ENCODE results near the gene AMIGO3. TPM values are rescaled to one million over a fixed set of nuclear protein-coding genes. Genes with fewer than 3 reads are reported as not detected.

The AMIGO3 gene
- total RNA-seq, 1 experiment from 2014 or later: 0.32 TPM

DNA sequence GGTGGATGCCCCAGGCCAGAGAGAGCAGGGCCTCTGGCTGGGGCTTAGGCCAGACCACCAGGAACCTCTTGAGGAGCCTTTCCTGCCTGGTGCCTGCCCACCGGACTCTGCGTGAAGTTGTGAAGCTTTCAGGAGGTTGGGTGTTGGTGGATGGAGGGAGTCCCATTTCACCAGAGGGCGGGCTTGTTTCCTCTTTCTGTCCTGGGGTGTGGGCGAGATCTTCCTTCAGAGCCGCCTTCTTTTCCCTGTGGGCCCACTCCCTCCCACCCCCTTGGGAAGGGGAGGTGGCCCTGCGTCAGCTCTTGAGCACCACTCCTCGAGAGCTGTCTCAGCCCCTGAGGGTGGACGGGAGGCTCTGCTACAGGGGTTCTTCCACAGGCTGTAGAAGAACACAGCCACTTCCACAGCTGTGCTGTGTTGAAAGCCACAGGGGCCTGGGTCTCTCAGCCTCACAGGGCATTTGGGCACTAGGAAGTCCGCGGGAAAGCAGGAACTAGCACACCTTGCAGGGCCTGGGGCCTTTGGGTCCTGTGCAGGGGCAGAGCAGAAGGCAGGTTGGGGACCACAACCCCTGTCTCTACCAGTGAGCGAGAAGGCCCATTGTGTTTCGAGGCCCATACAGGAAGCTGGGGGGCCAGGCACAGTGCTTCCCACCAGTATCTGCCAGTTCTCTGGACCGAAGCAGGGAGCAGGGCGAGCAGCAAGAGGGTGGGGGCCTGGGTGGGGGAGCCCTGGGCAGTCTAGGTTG, 2.1 kb downstream of the AMIGO3 start:
- POLR2A ChIA-PET: no interaction called here
- no peak overlapping the region for H3K9ac ChIP-seq (ENCODE audit: low read length)
- intact Hi-C loops (cut with micrococcal nuclease): no loop called here

More for the DNA sequence above, 2.1 kb downstream of the AMIGO3 start:
- no peaks in the 10 kb centered on the region for H3K9me3 ChIP-seq (ENCODE audit: control insufficient read depth in 1 of 2, insufficient read depth in 1 of 2, low read depth in 1 of 2, low read length in 2 of 2)
- no peaks in the 10 kb centered on the region for H3K27me3 ChIP-seq (ENCODE audit: insufficient read depth, low read length)
- TF ChIP-seq, protein P1, sequence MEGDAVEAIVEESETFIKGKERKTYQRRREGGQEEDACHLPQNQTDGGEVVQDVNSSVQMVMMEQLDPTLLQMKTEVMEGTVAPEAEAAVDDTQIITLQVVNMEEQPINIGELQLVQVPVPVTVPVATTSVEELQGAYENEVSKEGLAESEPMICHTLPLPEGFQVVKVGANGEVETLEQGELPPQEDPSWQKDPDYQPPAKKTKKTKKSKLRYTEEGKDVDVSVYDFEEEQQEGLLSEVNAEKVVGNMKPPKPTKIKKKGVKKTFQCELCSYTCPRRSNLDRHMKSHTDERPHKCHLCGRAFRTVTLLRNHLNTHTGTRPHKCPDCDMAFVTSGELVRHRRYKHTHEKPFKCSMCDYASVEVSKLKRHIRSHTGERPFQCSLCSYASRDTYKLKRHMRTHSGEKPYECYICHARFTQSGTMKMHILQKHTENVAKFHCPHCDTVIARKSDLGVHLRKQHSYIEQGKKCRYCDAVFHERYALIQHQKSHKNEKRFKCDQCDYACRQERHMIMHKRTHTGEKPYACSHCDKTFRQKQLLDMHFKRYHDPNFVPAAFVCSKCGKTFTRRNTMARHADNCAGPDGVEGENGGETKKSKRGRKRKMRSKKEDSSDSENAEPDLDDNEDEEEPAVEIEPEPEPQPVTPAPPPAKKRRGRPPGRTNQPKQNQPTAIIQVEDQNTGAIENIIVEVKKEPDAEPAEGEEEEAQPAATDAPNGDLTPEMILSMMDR (IDR thresholded peaks at IDR 0.05 in 2 of 3, conservative IDR thresholded peaks at IDR 0.05 in 1 of 3; ENCODE audit: borderline replicate concordance in 1 of 3, insufficient read depth in 1 of 3, low read depth in 2 of 3, low read length in 2 of 3): no peak
- TF ChIP-seq TCF7L2 (IDR thresholded peaks at IDR 0.05; ENCODE audit: borderline replicate concordance, extremely low read depth, insufficient read depth, insufficient read length): no peak
- no peak for TF ChIP-seq CBX3 (IDR thresholded peaks at IDR 0.05; ENCODE audit: low read depth)
- TF ChIP-seq SIN3A (IDR thresholded peaks at IDR 0.05; ENCODE audit: low read depth): no peak
- no peak for TF ChIP-seq SP1 (IDR thresholded peaks at IDR 0.05; ENCODE audit: low read depth)
- TF ChIP-seq CEBPB (IDR thresholded peaks at IDR 0.05; ENCODE audit: low read depth): no peak
- no peak for TF ChIP-seq EZH2 (IDR thresholded peaks at IDR 0.05)
- no TSS peak for BruUV-seq (replicated peaks)
- H3K36me3 ChIP-seq (ENCODE audit: control insufficient read depth in 1 of 2, insufficient read depth in 2 of 2, low read length in 2 of 2): peaks cover 3 to 19% of the 10 kb centered on the region in 2 experiments; a peak in 2 of 4 replicates
- H3K4me2 ChIP-seq (ENCODE audit: low read length): no peak overlapping the region
- H4K20me1 ChIP-seq (ENCODE audit: insufficient read depth): no peaks in the 10 kb centered on the region
- no peak overlapping the region for H3K4me3 ChIP-seq (replicated peaks in 1 of 2; ENCODE audit: low read depth in 1 of 2, low read length in 2 of 2)
- CTCF ChIA-PET: no interaction called here
- peaks cover 5% of the 10 kb centered on the region for H3K79me2 ChIP-seq (ENCODE audit: insufficient read depth, low read length)
- H2AFZ ChIP-seq (ENCODE audit: low read depth, low read length, poor library complexity, severe bottlenecking): no peak overlapping the region
- ATAC-seq: no peak
- peaks cover 0 to 16% of the 10 kb centered on the region in 2 experiments; a peak in 2 of 4 replicates for H3K4me1 ChIP-seq (ENCODE audit: control insufficient read depth in 1 of 2, insufficient read depth in 2 of 2, low read length in 2 of 2)
- DNase-seq (ENCODE audit: low read depth, low spot score): no peak
- no peaks in the 10 kb centered on the region for H3K9me2 ChIP-seq (ENCODE audit: insufficient read depth)
- H3K27ac ChIP-seq (ENCODE audit: low read depth, low read length): no peak overlapping the region
- RAD21 ChIA-PET (ENCODE audit: low non-redundant PET in 1 of 2, low total read pairs in 2 of 2, uncharacterized antibody in 2 of 2, unreplicated experiment in 2 of 2): no interaction called here

Data from HCT116 (cell line).